ENCODE results near the gene VSTM5. TPM values are rescaled to one million over a fixed set of nuclear protein-coding genes. Genes with fewer than 3 reads are reported as not detected.

VSTM5 gene
- total RNA-seq, 4 donors from 2014 or later = 0.13 to 0.19 TPM; not detected in 2

DNA sequence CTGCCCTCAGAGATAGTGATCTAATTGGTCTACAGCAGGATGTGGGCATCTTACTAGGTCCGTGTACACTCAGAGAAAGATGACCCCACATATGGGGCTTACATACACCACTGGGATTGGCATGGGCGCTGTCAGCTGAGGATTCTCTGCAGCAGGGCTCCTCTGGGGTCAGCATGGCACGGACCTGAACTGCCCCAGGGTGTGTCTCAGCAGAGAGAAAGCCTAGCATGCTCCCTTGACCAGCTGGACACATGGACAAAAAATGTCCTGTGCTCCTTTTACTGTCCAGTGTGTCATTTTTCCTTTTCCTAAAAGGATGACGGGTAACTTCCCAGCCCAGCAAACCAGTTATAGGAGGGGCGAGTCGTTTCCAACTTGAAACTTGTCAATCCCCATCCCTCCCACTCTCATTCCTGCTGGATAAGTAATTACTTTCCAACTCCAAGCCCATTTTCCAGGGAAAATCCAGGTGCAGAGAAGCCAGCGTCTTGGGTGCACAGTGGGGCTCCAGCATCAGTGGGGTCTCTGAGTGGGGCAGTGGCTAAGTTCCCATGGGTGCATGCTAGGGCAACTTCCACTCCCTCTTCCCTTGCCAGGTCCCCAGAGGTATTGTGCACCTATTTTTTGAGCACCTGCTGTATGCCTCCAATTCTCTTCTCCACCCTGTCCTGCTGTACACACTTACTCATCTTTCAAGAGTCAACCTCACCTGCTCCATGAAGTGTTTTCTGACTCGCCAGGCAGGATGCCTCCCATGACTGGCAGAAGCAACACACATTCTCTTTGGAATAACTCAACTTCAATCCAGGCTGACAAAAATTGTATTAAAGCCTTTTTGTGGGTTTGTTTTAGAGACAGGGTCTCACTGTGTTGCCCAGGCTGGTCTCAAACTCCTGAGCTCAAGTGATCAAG, 5.0 kb downstream of the VSTM5 start:
- 63 to 80% methylated on average over 7 to 8 of the region's 8 CpGs for WGBS, 2 donors
- TF ChIP-seq, protein P1, sequence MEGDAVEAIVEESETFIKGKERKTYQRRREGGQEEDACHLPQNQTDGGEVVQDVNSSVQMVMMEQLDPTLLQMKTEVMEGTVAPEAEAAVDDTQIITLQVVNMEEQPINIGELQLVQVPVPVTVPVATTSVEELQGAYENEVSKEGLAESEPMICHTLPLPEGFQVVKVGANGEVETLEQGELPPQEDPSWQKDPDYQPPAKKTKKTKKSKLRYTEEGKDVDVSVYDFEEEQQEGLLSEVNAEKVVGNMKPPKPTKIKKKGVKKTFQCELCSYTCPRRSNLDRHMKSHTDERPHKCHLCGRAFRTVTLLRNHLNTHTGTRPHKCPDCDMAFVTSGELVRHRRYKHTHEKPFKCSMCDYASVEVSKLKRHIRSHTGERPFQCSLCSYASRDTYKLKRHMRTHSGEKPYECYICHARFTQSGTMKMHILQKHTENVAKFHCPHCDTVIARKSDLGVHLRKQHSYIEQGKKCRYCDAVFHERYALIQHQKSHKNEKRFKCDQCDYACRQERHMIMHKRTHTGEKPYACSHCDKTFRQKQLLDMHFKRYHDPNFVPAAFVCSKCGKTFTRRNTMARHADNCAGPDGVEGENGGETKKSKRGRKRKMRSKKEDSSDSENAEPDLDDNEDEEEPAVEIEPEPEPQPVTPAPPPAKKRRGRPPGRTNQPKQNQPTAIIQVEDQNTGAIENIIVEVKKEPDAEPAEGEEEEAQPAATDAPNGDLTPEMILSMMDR (IDR thresholded peaks at IDR 0.05) = no peak
- no peak for TF ChIP-seq POLR2A (IDR thresholded peaks at IDR 0.05)
- H3K4me3 ChIP-seq (ENCODE audit: low read depth, poor library complexity, severe bottlenecking) = no peak overlapping the region
- DNase-seq (ENCODE audit: low spot score in 2 of 2) = no peak
- intact Hi-C loops (cut with DNase I; ENCODE audit: low total_unique reads) = no loop called here

DNA sequence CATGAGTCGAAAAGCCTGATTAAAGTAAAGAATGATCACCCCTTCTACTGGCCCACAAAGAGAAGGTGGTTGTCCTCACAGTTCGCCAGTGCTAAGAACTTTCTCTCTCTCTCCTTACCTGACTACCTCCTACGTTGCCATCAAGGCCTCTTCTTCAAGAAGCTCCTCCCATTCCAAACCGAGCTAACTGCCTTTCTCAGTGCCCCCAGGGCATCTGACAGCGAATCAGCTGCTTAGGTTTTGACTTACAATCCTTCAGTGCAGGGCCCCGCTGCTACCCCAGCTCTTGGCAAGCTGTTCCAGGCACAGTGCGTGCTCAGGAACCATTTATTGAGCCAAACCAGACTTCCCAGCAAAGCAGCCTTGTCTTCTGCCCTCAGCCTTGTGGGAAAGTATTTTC, 5.8 kb downstream of the VSTM5 start:
- 50 to 54% methylated on average over 7 of the region's 7 CpGs for WGBS, 2 donors

DNA sequence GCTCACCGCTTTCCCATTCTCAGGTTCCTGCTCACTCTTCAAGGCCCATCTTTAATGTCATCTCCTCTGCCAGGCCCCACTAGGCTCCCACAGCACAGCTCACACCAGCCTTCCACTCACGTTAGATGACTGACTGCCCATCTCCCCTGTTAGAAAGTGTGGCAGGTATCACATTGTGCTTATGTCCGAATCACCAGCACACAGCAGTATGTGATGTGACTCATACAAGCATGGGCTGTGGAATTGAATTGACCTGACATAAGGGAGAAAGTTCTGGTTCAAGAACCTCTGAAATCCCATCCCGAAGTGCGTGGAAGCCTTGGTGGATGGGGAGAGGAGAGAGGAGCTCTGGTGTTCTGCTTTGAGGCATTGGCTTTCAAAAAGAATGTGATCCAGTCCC, 6.5 kb downstream of the VSTM5 start:
- intact Hi-C loops (cut with DNase I; ENCODE audit: low total_unique reads) = no loop called here
- H3K4me3 ChIP-seq (ENCODE audit: low read depth, poor library complexity, severe bottlenecking) = no peak overlapping the region
- no peak for TF ChIP-seq POLR2A (IDR thresholded peaks at IDR 0.05)
- TF ChIP-seq, protein P1 (IDR thresholded peaks at IDR 0.05) = no peak
- DNase-seq (ENCODE audit: low spot score in 2 of 2) = no peak
- WGBS, 2 donors = 95 to 97% methylated on average over 5 of the region's 5 CpGs

More for the DNA sequence above, 5.8 kb downstream of the VSTM5 start:
- TF ChIP-seq, protein P1 (IDR thresholded peaks at IDR 0.05) = no peak
- TF ChIP-seq POLR2A (IDR thresholded peaks at IDR 0.05) = no peak
- no peak for DNase-seq (ENCODE audit: low spot score in 2 of 2)
- intact Hi-C loops (cut with DNase I; ENCODE audit: low total_unique reads) = no loop called here
- no peak overlapping the region for H3K4me3 ChIP-seq (ENCODE audit: low read depth, poor library complexity, severe bottlenecking)

DNA sequence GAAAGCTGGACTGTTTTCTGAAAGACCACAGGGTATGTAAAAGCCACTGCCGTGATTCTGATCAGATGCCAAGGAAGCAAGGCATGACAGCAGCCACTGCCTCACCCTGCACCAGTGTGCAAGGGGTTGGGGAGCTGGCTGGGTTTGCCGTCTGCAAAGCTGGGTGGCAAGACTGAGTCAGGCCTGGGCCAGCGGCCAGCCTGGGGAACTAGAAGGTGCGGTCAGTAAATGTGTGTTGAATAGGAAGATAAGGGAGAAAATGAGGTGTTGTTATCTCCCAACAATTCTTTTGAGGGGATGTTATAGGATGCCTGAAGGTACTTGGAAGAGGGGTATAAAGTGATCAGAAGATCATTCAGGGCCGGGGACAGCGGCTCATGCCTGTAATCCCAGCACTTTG, 8.0 kb downstream of the VSTM5 start:
- WGBS, 2 donors = 38 to 47% methylated on average over 6 of the region's 6 CpGs
- TF ChIP-seq, protein P1 (IDR thresholded peaks at IDR 0.05) = no peak
- TF ChIP-seq POLR2A (IDR thresholded peaks at IDR 0.05) = no peak
- intact Hi-C loops (cut with DNase I; ENCODE audit: low total_unique reads) = no loop called here
- no peak overlapping the region for H3K4me3 ChIP-seq (ENCODE audit: low read depth, poor library complexity, severe bottlenecking)
- DNase-seq (ENCODE audit: low spot score in 2 of 2) = no peak

DNA sequence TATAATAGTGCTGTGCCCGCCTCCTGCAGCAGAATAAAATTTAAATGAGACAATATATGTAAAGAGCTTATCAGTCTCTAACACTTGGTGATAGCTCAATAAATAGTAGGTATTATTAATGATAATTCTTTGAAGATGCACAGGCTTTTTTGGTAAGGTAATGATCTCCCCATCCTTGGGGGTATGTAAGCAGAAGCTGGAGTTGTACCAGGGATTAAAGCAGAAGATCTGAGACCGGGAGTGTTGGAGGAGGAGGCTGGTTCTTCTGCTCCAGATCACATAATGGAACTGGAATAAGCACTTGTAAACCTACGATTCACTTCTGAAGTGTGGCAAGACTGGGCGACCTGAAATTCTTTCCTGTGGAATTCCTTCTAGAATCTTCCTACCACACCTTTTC, 8.4 kb downstream of the VSTM5 start:
- H3K4me3 ChIP-seq (ENCODE audit: low read depth, poor library complexity, severe bottlenecking) = no peak overlapping the region
- intact Hi-C loops (cut with DNase I; ENCODE audit: low total_unique reads) = no loop called here
- no peak for DNase-seq (ENCODE audit: low spot score in 2 of 2)
- no peak for TF ChIP-seq POLR2A (IDR thresholded peaks at IDR 0.05)
- TF ChIP-seq, protein P1 (IDR thresholded peaks at IDR 0.05) = no peak
- WGBS, 2 donors = 60 to 71% methylated on average over 4 of the region's 4 CpGs
